PC-3 (cell line): ENCODE results near the gene ZNF839.

Source experiments
- CTCF ChIP-seq: fragments of 300-600 bp; sonication (generic); conservative IDR thresholded peaks from 2 replicates; pipeline ENCODE4 v1.5.1; 2017; ENCODE audit warnings: antibody characterized with exemption, low read depth, mild to moderate bottlenecking, low read length
- EZH2 ChIP-seq: fragments of 300-600 bp; sonication (generic); IDR thresholded peaks from one replicate; pipeline ENCODE4 v1.6.1; 2017; ENCODE audit warnings: antibody characterized with exemption, mild to moderate bottlenecking, low read length; ENCODE audit not compliant: unreplicated experiment
- EZH2phosphoT487 ChIP-seq: fragments of 300-600 bp; sonication (generic); IDR thresholded peaks from 2 replicates; pipeline ENCODE4 v1.6.1; 2018; ENCODE audit warnings: mild to moderate bottlenecking, antibody characterized with exemption, low read length, borderline replicate concordance

- TF ChIP-seq CTCF (no peak), EZH2 (no peak), EZH2phosphoT487 (no peak)
Measured at GRCh38 chr14:102352213-102352612, 32.7 kb downstream of the ZNF839 start.
